Right lobe of liver (tissue), 6 donors: ENCODE measurements around the gene MCF2L2. TPM values are rescaled to one million over a fixed set of nuclear protein-coding genes. Genes with fewer than 3 reads are reported as not detected.

Experiments
- ATAC-seq, 4 donors: fragments of 200-7000 bp; cut with Tn5 transposase; one replicate each; pipeline ENCODE4 v1.9.1; 2020; ENCODE audit warnings: mild to moderate bottlenecking in 4 of 4, moderate library complexity in 4 of 4
- DNase-seq, 3 donors: peaks; one replicate each; pipeline ENCODE4 v3.0.0-alpha.2; 2020
- H3K27ac ChIP-seq, 3 donors: fragments of 200-600 bp; one replicate each; pipeline ENCODE4 v1.8.0; 2022
- H3K27me3 ChIP-seq, 2 donors: fragments of 200-600 bp; one replicate each; pipeline ENCODE4 v1.8.0; 2022
- H3K36me3 ChIP-seq, 4 donors: fragments of 200-600 bp; sonication (generic) in 1 of 4; one replicate each; pipeline versions ENCODE4 v1.5.1 to v1.8.0; 2017 to 2022; ENCODE audit warnings: control low read depth in 1 of 4
- H3K4me1 ChIP-seq, 4 donors: fragments of 200-600 bp; sonication (generic) in 1 of 4; one replicate each; pipeline versions ENCODE4 v1.5.1 to v1.8.0; 2017 to 2022; ENCODE audit warnings: control low read depth in 1 of 4
- H3K4me3 ChIP-seq, 3 donors: fragments of 200-600 bp; one replicate each; pipeline ENCODE4 v1.8.0; 2022
- H3K9me3 ChIP-seq, 4 donors: fragments of 200-600 bp; sonication (generic) in 1 of 4; one replicate each; pipeline versions ENCODE4 v1.5.1 to v1.8.0; 2017 to 2022; ENCODE audit warnings: control low read depth in 1 of 4
- POLR2A ChIP-seq: fragments of 450-650 bp; IDR thresholded peaks from one replicate; pipeline ENCODE4 v1.6.1; 2017; ENCODE audit warnings: antibody characterized with exemption, mild to moderate bottlenecking
- WGBS: methylation state at CpG from one replicate; pipeline ENCODE4 v1.1.6; 2018; ENCODE audit warnings: low coverage, low lambda C conversion rate; ENCODE audit not compliant: insufficient coverage; ENCODE audit errors: missing lambda C conversion rate; 5-methylcytosine and 5-hydroxymethylcytosine counted together
- intact Hi-C, 2 donors: fragments of 100-400 bp; cut with DNase I; formaldehyde crosslinking; loops; one replicate each; pipeline versions ENCODE4 v1.11.2 to v1.14.1; 2022
- total RNA-seq, 6 experiments: library from RNA; depleted of rRNA in 2 of 6; stranded (reverse); fragments of >200 nt in 2 of 6; fragmentation: NEBNext Ultra II Directional in 3 of 6; extraction: Animal tissue kit (Norgen Biotek cat#: 25700) in 3 of 6; gene quantifications; one replicate each; pipeline versions ENCODE4 v1.1.0 to v1.2.4, GENCODE V29; 2016 to 2023
- TF ChIP-seq, protein P1 (sequence below), 4 donors: fragments of 200-600 bp in 3 of 4; fragments of 450-650 bp in 1 of 4; IDR thresholded peaks; one replicate each; pipeline versions ENCODE4 v1.5.1 to v1.8.0; 2016 to 2022; ENCODE audit warnings: antibody characterized with exemption in 4 of 4, mild to moderate bottlenecking in 2 of 4
- donor health status: DM: no; HTN: yes; CAD: no.
- donor health status: DM: no; HTN: no; CAD: no.
- donor health status: DM: no; HTN: no; CAD: no.
- donor health status: DM: no; HTN: yes; CAD: no.
- donor health status: DM: no; HTN: yes; CAD: no.

The MCF2L2 gene
- total RNA-seq, 6 experiments from 2014 or later = 0.07 to 0.19 (median 0.17) TPM; not detected in 1

DNA sequence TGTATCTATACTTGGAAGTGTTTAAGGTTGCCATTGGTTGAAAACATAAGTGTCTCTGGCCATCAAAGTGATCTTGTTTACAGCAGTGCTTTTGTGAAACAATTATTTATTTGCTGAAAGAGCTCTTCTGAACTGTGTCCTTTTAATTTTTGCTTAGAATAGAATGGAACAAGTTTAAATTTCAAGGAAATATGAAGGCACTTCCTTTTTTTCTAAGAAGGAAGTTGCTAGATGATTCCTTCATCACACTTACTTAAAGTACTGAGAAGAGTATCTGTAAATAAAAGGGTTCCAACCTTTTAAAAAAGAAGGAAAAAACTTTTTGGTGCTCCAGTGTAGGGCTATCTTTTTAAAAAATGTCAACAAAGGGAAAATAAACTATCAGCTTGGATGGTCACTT lies 155.6 kb downstream of the MCF2L2 start:
- DNase-seq (no peak), ATAC-seq (peak in 1 of 4 donors; percentile 17)
- TF ChIP-seq POLR2A = no peak
- TF ChIP-seq, protein P1, sequence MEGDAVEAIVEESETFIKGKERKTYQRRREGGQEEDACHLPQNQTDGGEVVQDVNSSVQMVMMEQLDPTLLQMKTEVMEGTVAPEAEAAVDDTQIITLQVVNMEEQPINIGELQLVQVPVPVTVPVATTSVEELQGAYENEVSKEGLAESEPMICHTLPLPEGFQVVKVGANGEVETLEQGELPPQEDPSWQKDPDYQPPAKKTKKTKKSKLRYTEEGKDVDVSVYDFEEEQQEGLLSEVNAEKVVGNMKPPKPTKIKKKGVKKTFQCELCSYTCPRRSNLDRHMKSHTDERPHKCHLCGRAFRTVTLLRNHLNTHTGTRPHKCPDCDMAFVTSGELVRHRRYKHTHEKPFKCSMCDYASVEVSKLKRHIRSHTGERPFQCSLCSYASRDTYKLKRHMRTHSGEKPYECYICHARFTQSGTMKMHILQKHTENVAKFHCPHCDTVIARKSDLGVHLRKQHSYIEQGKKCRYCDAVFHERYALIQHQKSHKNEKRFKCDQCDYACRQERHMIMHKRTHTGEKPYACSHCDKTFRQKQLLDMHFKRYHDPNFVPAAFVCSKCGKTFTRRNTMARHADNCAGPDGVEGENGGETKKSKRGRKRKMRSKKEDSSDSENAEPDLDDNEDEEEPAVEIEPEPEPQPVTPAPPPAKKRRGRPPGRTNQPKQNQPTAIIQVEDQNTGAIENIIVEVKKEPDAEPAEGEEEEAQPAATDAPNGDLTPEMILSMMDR (IDR thresholded peaks at IDR 0.05) = no peak
- no peaks in the 10 kb centered on the region for H3K27me3 ChIP-seq
- no peaks in the 10 kb centered on the region for H3K9me3 ChIP-seq
- no peak overlapping the region for H3K4me3 ChIP-seq
- no peaks in the 10 kb centered on the region for H3K36me3 ChIP-seq
- H3K27ac ChIP-seq = no peak overlapping the region
- H3K4me1 ChIP-seq = no peaks in the 10 kb centered on the region
- intact Hi-C loops = no loop called here

DNA sequence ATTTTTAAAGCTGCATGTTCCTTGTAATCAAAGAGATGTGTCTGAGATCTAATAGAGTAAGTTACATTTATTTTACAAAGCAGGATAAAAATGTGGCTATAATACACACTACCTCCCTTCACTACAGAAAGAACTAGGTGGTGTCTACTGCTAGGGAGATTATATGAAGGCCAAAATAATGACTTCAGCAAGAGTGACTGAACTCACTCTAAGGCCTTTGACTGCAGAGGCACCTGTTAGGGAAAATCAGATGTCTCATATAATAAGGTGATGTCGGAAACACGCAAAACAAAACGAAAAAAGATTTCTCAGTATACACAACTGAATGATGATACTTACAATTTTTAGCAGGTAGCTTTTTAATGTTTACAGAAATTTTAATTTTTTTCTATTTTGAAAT lies 156.3 kb downstream of the MCF2L2 start:
- no peaks in the 10 kb centered on the region for H3K9me3 ChIP-seq
- no peak for ATAC-seq
- DNase-seq = no peak
- no peak overlapping the region for H3K4me3 ChIP-seq
- intact Hi-C loops = no loop called here
- no peaks in the 10 kb centered on the region for H3K4me1 ChIP-seq
- H3K27me3 ChIP-seq = no peaks in the 10 kb centered on the region
- H3K27ac ChIP-seq = no peak overlapping the region
- WGBS = 85% methylated on average over 3 of the region's 3 CpGs
- TF ChIP-seq POLR2A = no peak
- TF ChIP-seq, protein P1 (IDR thresholded peaks at IDR 0.05) = no peak
- H3K36me3 ChIP-seq = no peaks in the 10 kb centered on the region

DNA sequence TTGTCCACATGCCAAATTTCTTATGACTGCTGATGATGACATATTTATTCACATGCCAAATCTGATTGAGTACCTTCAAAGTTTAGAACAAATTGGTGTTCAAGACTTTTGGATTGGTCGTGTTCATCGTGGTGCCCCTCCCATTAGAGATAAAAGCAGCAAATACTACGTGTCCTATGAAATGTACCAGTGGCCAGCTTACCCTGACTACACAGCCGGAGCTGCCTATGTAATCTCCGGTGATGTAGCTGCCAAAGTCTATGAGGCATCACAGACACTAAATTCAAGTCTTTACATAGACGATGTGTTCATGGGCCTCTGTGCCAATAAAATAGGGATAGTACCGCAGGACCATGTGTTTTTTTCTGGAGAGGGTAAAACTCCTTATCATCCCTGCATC lies 158.1 kb downstream of the MCF2L2 start:
- Histone ChIP-seq H3K27me3 (no peaks in the 10 kb centered on the region), H3K36me3 (no peaks in the 10 kb centered on the region), H3K27ac (no peak overlapping the region), H3K4me1 (peaks cover 0 to 6% (median 0%) of the 10 kb centered on the region in 4 donors), H3K4me3 (no peak overlapping the region), H3K9me3 (no peaks in the 10 kb centered on the region)
- intact Hi-C loops = no loop called here
- no peak for TF ChIP-seq POLR2A
- TF ChIP-seq, protein P1 (IDR thresholded peaks at IDR 0.05) = no peak
- WGBS = 87% methylated on average over 5 of the region's 7 CpGs
- DNase-seq (no peak), ATAC-seq (no peak)

DNA sequence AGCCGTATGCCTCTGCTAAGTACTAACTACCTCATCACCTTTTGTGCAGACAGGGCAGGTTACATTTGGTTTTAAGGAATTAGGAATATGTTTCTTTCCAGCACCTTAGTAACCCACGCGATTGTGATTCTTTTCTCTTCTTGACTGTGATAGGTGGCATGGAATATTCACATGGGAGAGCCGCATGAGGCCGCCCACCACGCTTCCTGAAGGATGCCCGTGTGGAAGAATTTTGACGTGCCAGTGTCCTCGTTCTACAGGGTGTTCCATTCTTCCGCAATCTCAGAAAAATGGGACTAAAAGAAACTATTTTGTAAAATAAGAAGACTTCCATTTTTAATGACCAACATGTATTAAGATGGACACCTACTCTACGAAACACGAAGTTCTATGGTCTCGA lies 159.1 kb downstream of the MCF2L2 start:
- H3K4me1 ChIP-seq = peaks cover 0 to 6% (median 0%) of the 10 kb centered on the region in 4 donors
- no peaks in the 10 kb centered on the region for H3K9me3 ChIP-seq
- DNase-seq (no peak), ATAC-seq (no peak)
- no peaks in the 10 kb centered on the region for H3K36me3 ChIP-seq
- WGBS = 89% methylated on average over 12 of the region's 13 CpGs
- H3K27me3 ChIP-seq = no peaks in the 10 kb centered on the region
- TF ChIP-seq, protein P1 (IDR thresholded peaks at IDR 0.05) = no peak
- TF ChIP-seq POLR2A = no peak
- no peak overlapping the region for H3K4me3 ChIP-seq
- no peak overlapping the region for H3K27ac ChIP-seq
- intact Hi-C loops = no loop called here

DNA sequence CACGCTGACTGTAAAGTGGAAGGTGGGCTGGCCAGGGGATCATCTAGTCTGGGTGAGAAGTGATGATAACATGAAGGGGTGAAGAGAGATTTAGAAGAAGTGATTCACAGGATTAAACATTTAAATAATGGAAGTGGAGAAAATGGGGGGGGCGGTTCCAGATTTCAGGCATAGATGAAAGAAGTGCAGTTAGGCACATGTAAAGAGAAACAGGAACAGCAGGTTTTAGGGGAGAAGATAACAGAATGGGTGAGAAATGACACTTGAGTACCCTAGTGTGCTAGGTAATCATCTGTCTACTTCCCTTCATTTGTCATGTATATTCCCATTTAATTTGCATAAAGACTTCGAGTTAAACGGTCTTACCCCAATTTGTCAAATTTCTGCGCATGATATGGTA lies 160.1 kb downstream of the MCF2L2 start:
- TF ChIP-seq, protein P1 (IDR thresholded peaks at IDR 0.05) = no peak
- TF ChIP-seq POLR2A = no peak
- Histone ChIP-seq H3K27ac (no peak overlapping the region), H3K4me3 (no peak overlapping the region), H3K36me3 (no peaks in the 10 kb centered on the region), H3K27me3 (no peaks in the 10 kb centered on the region), H3K4me1 (peaks cover 0 to 6% (median 0%) of the 10 kb centered on the region in 4 donors), H3K9me3 (no peaks in the 10 kb centered on the region)
- ATAC-seq = no peak
- intact Hi-C loops = no loop called here
- DNase-seq = no peak
- whole genome bisulfite sequencing = 78% methylated on average over 5 of the region's 5 CpGs
